Stomach (tissue), 9 donors: Measurements from ENCODE around the gene DHX29. TPM values are rescaled to one million over a fixed set of nuclear protein-coding genes. Genes with fewer than 3 reads are reported as not detected.

ENCODE experiments used
- DNase-seq, 2 donors: peaks; one replicate each; pipeline versions ENCODE4 v3.0.0 to v3.0.0-alpha.2; 2013 to 2019
- H3K27ac ChIP-seq, 5 donors: fragments of 200-600 bp in 4 of 5; sonication (generic) in 4 of 5; one replicate each; pipeline ENCODE4 v1.5.1; 2013 to 2019; ENCODE audit warnings: mild to moderate bottlenecking in 1 of 5, moderate library complexity in 1 of 5
- H3K27me3 ChIP-seq, 3 donors: fragments of 200-600 bp; sonication (generic); one replicate each; pipeline ENCODE4 v1.5.1; 2017 to 2019; ENCODE audit warnings: mixed run types in 1 of 3
- H3K36me3 ChIP-seq, 4 donors: fragments of 200-600 bp; sonication (generic); 1 replicate in 3 of 4; 2 replicates in 1 of 4; pipeline ENCODE4 v1.5.1; 2016 to 2019
- H3K4me1 ChIP-seq, 4 donors: fragments of 200-600 bp; sonication (generic); one replicate each; pipeline ENCODE4 v1.5.1; 2016 to 2019
- H3K4me3 ChIP-seq, 4 donors: fragments of 200-600 bp; sonication (generic) in 3 of 4; one replicate each; pipeline ENCODE4 v1.5.1; 2016 to 2019; ENCODE audit warnings: mild to moderate bottlenecking in 1 of 4
- H3K9me3 ChIP-seq, 4 donors: fragments of 200-600 bp; sonication (generic); one replicate each; pipeline ENCODE4 v1.5.1; 2016 to 2019
- CTCF ChIP-seq, 7 experiments: fragments of 450-650 bp in 4 of 7; fragments of 200-600 bp in 3 of 7; sonication (generic) in 3 of 7; IDR thresholded peaks; one replicate each; pipeline ENCODE4 v1.5.1; 2016 to 2019; ENCODE audit warnings: antibody characterized with exemption in 7 of 7, control low read depth in 2 of 7, mild to moderate bottlenecking in 1 of 7
- EP300 ChIP-seq: sonication (generic); formaldehyde crosslinking; IDR thresholded peaks from one replicate; pipeline ENCODE4 v1.6.1; 2017; ENCODE audit warnings: antibody characterized with exemption
- POLR2A ChIP-seq, 4 donors: fragments of 450-650 bp; IDR thresholded peaks; one replicate each; pipeline ENCODE4 v1.6.1; 2016; ENCODE audit warnings: antibody characterized with exemption in 4 of 4, control low read depth in 2 of 4, mild to moderate bottlenecking in 1 of 4, moderate library complexity in 1 of 4
- POLR2AphosphoS5 ChIP-seq, 3 donors: sonication (generic); formaldehyde crosslinking; IDR thresholded peaks; one replicate each; pipeline ENCODE4 v1.6.1; 2016; ENCODE audit warnings: antibody characterized with exemption in 3 of 3
- WGBS, 5 donors: extraction: QIAGEN DNeasy Blood & Tissue Kit in 3 of 5; methylation state at CpG; one replicate each; pipeline versions ENCODE4 v1.1.5 to v1.1.7; 2013 to 2018; 5-methylcytosine and 5-hydroxymethylcytosine counted together
- intact Hi-C: fragments of 100-400 bp; cut with DNase I; formaldehyde crosslinking; loops from one replicate; pipeline ENCODE4 v1.15.1; 2023; ENCODE audit warnings: low total_unique reads
- polyA plus RNA-seq, 3 donors: library from polyadenylated mRNA; stranded (reverse); fragments of 200-250 nt; gene quantifications; one replicate each; pipeline ENCODE4 v1.2.3, GENCODE V29; 2013
- total RNA-seq, 5 donors: library from RNA; depleted of rRNA; stranded (reverse); fragments of >200 nt; gene quantifications; one replicate each; pipeline versions ENCODE4 v1.1.0 to v1.2.3, GENCODE V29; 2014 to 2016
- donor health status: healthy with polysubstance abuse.
- donor health status: Bipolar disorder and iron deficiency.
- donor health status: healthy.

DHX29 gene
- total and polyA plus RNA-seq, 8 donors, result 4.3 to 54.5 (median 12.1) TPM

GRCh38 chr5:55222985-55223811, 84.3 kb downstream of the DHX29 start:
- Histone ChIP-seq H3K9me3 (no peaks in the 10 kb centered on the region), H3K36me3 (no peaks in the 10 kb centered on the region), H3K4me1 (peaks cover 40 to 60% (median 45%) of the 10 kb centered on the region in 4 donors), H3K27me3 (peaks cover 16 to 100% (median 77%) of the 10 kb centered on the region in 3 donors), H3K4me3 (peak overlapping the region in 1 of 4 donors; percentile 18), H3K27ac (no peak overlapping the region)
- intact Hi-C loops, result no loop called here
- WGBS, 5 donors, result 31 to 58% (median 41%) methylated on average over 53 to 61 of the region's 61 CpGs
- TF ChIP-seq POLR2A (IDR thresholded peaks at IDR 0.05) (no peak), EP300 (no peak), POLR2AphosphoS5 (IDR thresholded peaks at IDR 0.05) (no peak), CTCF (IDR thresholded peaks at IDR 0.05) (no peak)
- peak in 1 of 2 donors; percentile 56 for DNase-seq

GRCh38 chr5:55222092-55222984, 85.2 kb downstream of the DHX29 start:
- H3K27me3 ChIP-seq, result peaks cover 16 to 96% (median 69%) of the 10 kb centered on the region in 3 donors
- intact Hi-C loops, result no loop called here
- 38 to 68% (median 45%) methylated on average over 30 of the region's 30 CpGs for WGBS, 5 donors
- DNase-seq, result no peak
- TF ChIP-seq CTCF (IDR thresholded peaks at IDR 0.05), result no peak
- no peak for TF ChIP-seq POLR2A (IDR thresholded peaks at IDR 0.05)
- no peak for TF ChIP-seq POLR2AphosphoS5 (IDR thresholded peaks at IDR 0.05)
- no peaks in the 10 kb centered on the region for H3K36me3 ChIP-seq
- H3K9me3 ChIP-seq, result no peaks in the 10 kb centered on the region
- H3K4me3 ChIP-seq, result no peak overlapping the region
- peaks cover 34 to 52% (median 39%) of the 10 kb centered on the region in 4 donors for H3K4me1 ChIP-seq
- H3K27ac ChIP-seq, result no peak overlapping the region

- Histone ChIP-seq H3K27me3 (peaks cover 1 to 84% (median 53%) of the 10 kb centered on the region in 3 donors), H3K4me1 (peaks cover 23 to 34% (median 26%) of the 10 kb centered on the region in 4 donors), H3K27ac (peak overlapping the region; percentile 70 to 90 (median 77)), H3K9me3 (no peaks in the 10 kb centered on the region), H3K36me3 (no peaks in the 10 kb centered on the region), H3K4me3 (peak overlapping the region; percentile 34 to 48 (median 34))
- peak; percentile 57 to 64 for DNase-seq
- 4 to 13% (median 6%) methylated on average over 22 to 62 of the region's 62 CpGs for WGBS, 5 donors
- intact Hi-C loops, result no loop called here
- no peak for TF ChIP-seq POLR2AphosphoS5 (IDR thresholded peaks at IDR 0.05)
- peak in 2 of 7 experiments; percentile 6 to 8 for TF ChIP-seq CTCF (IDR thresholded peaks at IDR 0.05)
These were observed 86.9 kb downstream of the DHX29 start for GRCh38 chr5:55220433-55221185.

- 56 to 84% (median 76%) methylated on average over 3 of the region's 3 CpGs for WGBS, 5 donors
- no peak overlapping the region for H3K4me3 ChIP-seq
- no peaks in the 10 kb centered on the region for H3K9me3 ChIP-seq
- no peak for TF ChIP-seq POLR2AphosphoS5 (IDR thresholded peaks at IDR 0.05)
- peaks cover 23 to 31% (median 26%) of the 10 kb centered on the region in 4 donors for H3K4me1 ChIP-seq
- intact Hi-C loops, result no loop called here
- H3K27me3 ChIP-seq, result peaks cover 0 to 76% (median 44%) of the 10 kb centered on the region in 3 donors
- H3K27ac ChIP-seq, result peak overlapping the region in 4 of 5 donors; percentile 70 to 80 (median 76)
- H3K36me3 ChIP-seq, result no peaks in the 10 kb centered on the region
- DNase-seq, result no peak
These were observed 87.7 kb downstream of the DHX29 start for GRCh38 chr5:55219770-55220169.
